Measurements from ENCODE around the gene IRF9. TPM values are rescaled to one million over a fixed set of nuclear protein-coding genes. Genes with fewer than 3 reads are reported as not detected.

Gene IRF9
- total and polyA plus RNA-seq, 2 experiments from 2014 or later = 8.2 to 8.4 TPM

DNA sequence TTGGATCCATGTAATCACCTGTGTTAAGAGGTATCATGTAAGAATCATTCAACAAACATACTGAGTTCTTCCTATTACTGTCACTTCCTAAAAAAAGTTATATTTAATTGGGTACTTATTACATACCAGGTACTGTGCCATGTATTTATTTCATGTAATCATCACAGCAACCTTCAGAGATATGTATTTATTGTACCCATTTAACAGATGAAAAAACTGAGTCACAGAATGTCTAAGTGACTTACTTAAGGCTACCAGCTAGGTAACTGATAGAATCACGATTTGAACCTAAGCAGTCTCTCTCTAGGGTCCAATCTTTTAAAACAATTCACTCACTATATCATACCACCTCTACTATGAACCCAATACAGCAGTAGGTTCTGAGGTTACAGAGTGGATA, 16.6 kb upstream of the IRF9 start (continued):
- TF ChIP-seq, protein P1, sequence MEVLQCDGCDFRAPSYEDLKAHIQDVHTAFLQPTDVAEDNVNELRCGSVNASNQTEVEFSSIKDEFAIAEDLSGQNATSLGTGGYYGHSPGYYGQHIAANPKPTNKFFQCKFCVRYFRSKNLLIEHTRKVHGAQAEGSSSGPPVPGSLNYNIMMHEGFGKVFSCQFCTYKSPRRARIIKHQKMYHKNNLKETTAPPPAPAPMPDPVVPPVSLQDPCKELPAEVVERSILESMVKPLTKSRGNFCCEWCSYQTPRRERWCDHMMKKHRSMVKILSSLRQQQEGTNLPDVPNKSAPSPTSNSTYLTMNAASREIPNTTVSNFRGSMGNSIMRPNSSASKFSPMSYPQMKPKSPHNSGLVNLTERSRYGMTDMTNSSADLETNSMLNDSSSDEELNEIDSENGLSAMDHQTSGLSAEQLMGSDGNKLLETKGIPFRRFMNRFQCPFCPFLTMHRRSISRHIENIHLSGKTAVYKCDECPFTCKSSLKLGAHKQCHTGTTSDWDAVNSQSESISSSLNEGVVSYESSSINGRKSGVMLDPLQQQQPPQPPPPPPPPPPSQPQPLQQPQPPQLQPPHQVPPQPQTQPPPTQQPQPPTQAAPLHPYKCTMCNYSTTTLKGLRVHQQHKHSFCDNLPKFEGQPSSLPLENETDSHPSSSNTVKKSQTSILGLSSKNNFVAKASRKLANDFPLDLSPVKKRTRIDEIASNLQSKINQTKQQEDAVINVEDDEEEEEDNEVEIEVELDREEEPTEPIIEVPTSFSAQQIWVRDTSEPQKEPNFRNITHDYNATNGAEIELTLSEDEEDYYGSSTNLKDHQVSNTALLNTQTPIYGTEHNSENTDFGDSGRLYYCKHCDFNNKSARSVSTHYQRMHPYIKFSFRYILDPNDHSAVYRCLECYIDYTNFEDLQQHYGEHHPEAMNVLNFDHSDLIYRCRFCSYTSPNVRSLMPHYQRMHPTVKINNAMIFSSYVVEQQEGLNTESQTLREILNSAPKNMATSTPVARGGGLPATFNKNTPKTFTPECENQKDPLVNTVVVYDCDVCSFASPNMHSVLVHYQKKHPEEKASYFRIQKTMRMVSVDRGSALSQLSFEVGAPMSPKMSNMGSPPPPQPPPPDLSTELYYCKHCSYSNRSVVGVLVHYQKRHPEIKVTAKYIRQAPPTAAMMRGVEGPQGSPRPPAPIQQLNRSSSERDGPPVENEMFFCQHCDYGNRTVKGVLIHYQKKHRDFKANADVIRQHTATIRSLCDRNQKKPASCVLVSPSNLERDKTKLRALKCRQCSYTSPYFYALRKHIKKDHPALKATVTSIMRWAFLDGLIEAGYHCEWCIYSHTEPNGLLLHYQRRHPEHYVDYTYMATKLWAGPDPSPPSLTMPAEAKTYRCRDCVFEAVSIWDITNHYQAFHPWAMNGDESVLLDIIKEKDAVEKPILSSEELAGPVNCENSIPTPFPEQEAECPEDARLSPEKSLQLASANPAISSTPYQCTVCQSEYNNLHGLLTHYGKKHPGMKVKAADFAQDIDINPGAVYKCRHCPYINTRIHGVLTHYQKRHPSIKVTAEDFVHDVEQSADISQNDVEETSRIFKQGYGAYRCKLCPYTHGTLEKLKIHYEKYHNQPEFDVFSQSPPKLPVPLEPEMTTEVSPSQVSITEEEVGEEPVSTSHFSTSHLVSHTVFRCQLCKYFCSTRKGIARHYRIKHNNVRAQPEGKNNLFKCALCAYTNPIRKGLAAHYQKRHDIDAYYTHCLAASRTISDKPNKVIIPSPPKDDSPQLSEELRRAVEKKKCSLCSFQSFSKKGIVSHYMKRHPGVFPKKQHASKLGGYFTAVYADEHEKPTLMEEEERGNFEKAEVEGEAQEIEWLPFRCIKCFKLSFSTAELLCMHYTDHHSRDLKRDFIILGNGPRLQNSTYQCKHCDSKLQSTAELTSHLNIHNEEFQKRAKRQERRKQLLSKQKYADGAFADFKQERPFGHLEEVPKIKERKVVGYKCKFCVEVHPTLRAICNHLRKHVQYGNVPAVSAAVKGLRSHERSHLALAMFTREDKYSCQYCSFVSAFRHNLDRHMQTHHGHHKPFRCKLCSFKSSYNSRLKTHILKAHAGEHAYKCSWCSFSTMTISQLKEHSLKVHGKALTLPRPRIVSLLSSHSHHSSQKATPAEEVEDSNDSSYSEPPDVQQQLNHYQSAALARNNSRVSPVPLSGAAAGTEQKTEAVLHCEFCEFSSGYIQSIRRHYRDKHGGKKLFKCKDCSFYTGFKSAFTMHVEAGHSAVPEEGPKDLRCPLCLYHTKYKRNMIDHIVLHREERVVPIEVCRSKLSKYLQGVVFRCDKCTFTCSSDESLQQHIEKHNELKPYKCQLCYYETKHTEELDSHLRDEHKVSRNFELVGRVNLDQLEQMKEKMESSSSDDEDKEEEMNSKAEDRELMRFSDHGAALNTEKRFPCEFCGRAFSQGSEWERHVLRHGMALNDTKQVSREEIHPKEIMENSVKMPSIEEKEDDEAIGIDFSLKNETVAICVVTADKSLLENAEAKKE (CRISPR knock-in tag; IDR thresholded peaks at IDR 0.05) = no peak

DNA sequence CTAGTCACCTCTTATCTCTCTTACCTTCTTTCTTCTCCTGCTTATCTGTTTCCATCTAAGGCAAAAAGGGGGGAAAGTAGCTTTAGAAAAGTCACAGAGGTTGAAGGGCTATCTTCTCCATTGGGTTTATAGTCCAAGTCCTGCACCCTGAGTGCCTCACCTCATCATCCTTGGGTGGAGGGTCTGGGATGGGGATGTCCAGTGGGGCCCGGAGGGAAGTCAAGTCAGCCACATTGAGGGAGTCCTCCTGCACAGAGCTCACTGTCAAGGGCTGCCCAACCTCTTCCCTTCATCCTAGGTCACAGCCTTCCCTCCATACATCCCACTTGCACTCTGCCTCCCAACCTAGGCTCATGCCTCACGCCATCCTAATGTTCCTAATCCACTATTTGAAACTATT, 15.8 kb upstream of the IRF9 start:
- no peak overlapping the region for H3K27ac Mint-ChIP-seq
- Histone ChIP-seq H3F3A (replicated peaks; ENCODE audit: low read depth) (peaks cover 14% of the 10 kb centered on the region), H3K27ac (ENCODE audit: low read depth) (no peak overlapping the region), H3K4me3 (peak overlapping the region; percentile 70; the same call in 1 of the 2 replicates), H2AFZ (no peak overlapping the region), H3K4me1 (ENCODE audit: insufficient read depth) (peaks cover 18% of the 10 kb centered on the region), H3K79me2 (replicated peaks; ENCODE audit: insufficient read depth) (peaks cover 44% of the 10 kb centered on the region), H4K20me1 (replicated peaks; ENCODE audit: insufficient read depth) (peaks cover 7% of the 10 kb centered on the region; the same call in 1 of the 2 replicates), H3K36me3 (ENCODE audit: insufficient read depth) (peaks cover 20% of the 10 kb centered on the region), H3K4me2 (peak overlapping the region; percentile 95), H3K27me3 (ENCODE audit: insufficient read depth) (no peaks in the 10 kb centered on the region), H3K9me2 (ENCODE audit: insufficient read depth) (no peaks in the 10 kb centered on the region)
- ATAC-seq (no peak), DNase-seq (ENCODE audit: low spot score) (no peak)
- H3K4me1 Mint-ChIP-seq = peaks cover 23% of the 10 kb centered on the region
- H3K36me3 Mint-ChIP-seq (ENCODE audit: low read depth) = peaks cover 49% of the 10 kb centered on the region
- peaks cover 23% of the 10 kb centered on the region for H3K27me3 Mint-ChIP-seq (ENCODE audit: insufficient read depth, low read depth, poor library complexity)
- H3K4me3 Mint-ChIP-seq = peak overlapping the region; percentile 99; the same call in 2 of the 3 replicates
- H3K9me3 Mint-ChIP-seq = no peaks in the 10 kb centered on the region
- TF ChIP-seq, protein P2, sequence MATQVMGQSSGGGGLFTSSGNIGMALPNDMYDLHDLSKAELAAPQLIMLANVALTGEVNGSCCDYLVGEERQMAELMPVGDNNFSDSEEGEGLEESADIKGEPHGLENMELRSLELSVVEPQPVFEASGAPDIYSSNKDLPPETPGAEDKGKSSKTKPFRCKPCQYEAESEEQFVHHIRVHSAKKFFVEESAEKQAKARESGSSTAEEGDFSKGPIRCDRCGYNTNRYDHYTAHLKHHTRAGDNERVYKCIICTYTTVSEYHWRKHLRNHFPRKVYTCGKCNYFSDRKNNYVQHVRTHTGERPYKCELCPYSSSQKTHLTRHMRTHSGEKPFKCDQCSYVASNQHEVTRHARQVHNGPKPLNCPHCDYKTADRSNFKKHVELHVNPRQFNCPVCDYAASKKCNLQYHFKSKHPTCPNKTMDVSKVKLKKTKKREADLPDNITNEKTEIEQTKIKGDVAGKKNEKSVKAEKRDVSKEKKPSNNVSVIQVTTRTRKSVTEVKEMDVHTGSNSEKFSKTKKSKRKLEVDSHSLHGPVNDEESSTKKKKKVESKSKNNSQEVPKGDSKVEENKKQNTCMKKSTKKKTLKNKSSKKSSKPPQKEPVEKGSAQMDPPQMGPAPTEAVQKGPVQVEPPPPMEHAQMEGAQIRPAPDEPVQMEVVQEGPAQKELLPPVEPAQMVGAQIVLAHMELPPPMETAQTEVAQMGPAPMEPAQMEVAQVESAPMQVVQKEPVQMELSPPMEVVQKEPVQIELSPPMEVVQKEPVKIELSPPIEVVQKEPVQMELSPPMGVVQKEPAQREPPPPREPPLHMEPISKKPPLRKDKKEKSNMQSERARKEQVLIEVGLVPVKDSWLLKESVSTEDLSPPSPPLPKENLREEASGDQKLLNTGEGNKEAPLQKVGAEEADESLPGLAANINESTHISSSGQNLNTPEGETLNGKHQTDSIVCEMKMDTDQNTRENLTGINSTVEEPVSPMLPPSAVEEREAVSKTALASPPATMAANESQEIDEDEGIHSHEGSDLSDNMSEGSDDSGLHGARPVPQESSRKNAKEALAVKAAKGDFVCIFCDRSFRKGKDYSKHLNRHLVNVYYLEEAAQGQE (IDR thresholded peaks at IDR 0.05; ENCODE audit: unreplicated experiment) = no peak
- TF ChIP-seq CREB1 (CRISPR knock-in tag; IDR thresholded peaks at IDR 0.05; ENCODE audit: low read depth) (no peak), EZH2phosphoT487 (IDR thresholded peaks at IDR 0.05; ENCODE audit: unreplicated experiment) (no peak), NANOG (IDR thresholded peaks at IDR 0.05; ENCODE audit: borderline replicate concordance) (no peak), POLR2AphosphoS5 (IDR thresholded peaks at IDR 0.05; ENCODE audit: low read depth) (no peak), STAT1 (IDR thresholded peaks at IDR 0.05; ENCODE audit: unreplicated experiment) (no peak), EZH2 (IDR thresholded peaks at IDR 0.05; ENCODE audit: low read depth, unreplicated experiment) (no peak)
- TF ChIP-seq, protein P3, sequence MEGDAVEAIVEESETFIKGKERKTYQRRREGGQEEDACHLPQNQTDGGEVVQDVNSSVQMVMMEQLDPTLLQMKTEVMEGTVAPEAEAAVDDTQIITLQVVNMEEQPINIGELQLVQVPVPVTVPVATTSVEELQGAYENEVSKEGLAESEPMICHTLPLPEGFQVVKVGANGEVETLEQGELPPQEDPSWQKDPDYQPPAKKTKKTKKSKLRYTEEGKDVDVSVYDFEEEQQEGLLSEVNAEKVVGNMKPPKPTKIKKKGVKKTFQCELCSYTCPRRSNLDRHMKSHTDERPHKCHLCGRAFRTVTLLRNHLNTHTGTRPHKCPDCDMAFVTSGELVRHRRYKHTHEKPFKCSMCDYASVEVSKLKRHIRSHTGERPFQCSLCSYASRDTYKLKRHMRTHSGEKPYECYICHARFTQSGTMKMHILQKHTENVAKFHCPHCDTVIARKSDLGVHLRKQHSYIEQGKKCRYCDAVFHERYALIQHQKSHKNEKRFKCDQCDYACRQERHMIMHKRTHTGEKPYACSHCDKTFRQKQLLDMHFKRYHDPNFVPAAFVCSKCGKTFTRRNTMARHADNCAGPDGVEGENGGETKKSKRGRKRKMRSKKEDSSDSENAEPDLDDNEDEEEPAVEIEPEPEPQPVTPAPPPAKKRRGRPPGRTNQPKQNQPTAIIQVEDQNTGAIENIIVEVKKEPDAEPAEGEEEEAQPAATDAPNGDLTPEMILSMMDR (conservative IDR thresholded peaks at IDR 0.05; ENCODE audit: low read depth in 2 of 2) = no peak

Data from GM23338 (cell line).